ENCODE data around the gene MGMT. TPM values are rescaled to one million over a fixed set of nuclear protein-coding genes. Genes with fewer than 3 reads are reported as not detected.

MGMT gene
- polyA plus RNA-seq, 1 of the 3 experiments (the other 2 are of a cell fraction): 10.8 TPM

DNA sequence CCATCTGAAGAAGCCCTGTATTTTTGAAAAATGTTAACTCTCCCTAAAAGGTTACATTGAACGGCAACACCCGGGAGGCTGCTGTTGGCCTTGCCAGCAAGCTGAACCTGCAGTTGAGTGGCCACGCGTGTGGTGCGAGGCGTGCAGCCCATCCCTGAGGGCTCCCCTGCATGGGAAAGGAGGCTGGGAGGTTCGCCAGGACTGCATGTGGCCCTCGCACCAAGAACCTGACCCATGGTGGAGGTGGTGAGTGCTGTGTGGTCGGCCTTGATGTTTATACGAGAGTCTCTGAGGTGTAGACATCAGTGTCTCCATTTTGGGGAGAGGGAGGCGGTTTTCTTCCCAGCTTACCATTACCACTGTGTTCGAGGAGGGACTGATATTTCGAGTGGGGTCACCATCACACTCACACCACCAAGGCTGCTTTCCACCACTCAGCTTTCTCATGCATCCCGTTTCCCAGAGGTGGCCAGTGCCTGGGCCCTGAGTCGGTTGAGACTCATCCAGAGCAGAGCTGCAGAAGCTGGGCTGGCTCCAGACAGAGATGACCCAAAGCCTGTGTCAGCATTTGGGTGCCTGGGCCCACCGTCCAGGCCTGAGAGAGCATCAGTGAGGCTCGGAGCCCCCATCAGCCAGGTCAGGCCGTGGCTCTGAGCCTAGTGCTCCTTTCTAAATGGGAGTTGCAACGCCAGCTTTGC is 274.4 kb downstream of the MGMT start:
- no peaks in the 10 kb centered on the region for H3F3A ChIP-seq (replicated peaks; ENCODE audit: insufficient read depth)
- ChIA-PET POLR2A (no interaction called here), CTCF (no interaction called here)
- no peak overlapping the region for H3K4me2 ChIP-seq
- H2AFZ ChIP-seq (ENCODE audit: low read depth): no peak overlapping the region
- H3K9me2 ChIP-seq: no peaks in the 10 kb centered on the region
- no peaks in the 10 kb centered on the region for H3K4me1 ChIP-seq (ENCODE audit: control insufficient read depth in 1 of 2, insufficient read depth in 2 of 2, low read depth in 1 of 2, low read length in 1 of 2)
- no peak overlapping the region for H3K27ac ChIP-seq (ENCODE audit: low read depth in 2 of 2, low read length in 1 of 2)
- WGBS (ENCODE audit: low lambda C conversion rate): 63% methylated on average over 17 of the region's 19 CpGs
- H4K20me1 ChIP-seq (ENCODE audit: insufficient read depth): no peaks in the 10 kb centered on the region
- no peak overlapping the region for H3K4me3 ChIP-seq (ENCODE audit: low read depth in 2 of 2, low read length in 1 of 2)
- no peaks in the 10 kb centered on the region for H3K79me2 ChIP-seq (ENCODE audit: insufficient read depth)
- H3K9ac ChIP-seq: no peak overlapping the region
- TF ChIP-seq FOXM1 (IDR thresholded peaks at IDR 0.05; ENCODE audit: low read depth) (no peak), IRF3 (IDR thresholded peaks at IDR 0.05; ENCODE audit: low read depth, low read length) (no peak), FOXJ3 (CRISPR knock-in tag; IDR thresholded peaks at IDR 0.05) (no peak), EP300 (IDR thresholded peaks at IDR 0.05; ENCODE audit: borderline replicate concordance in 1 of 2, low read depth in 1 of 2, low read length in 1 of 2) (no peak), MXI1 (IDR thresholded peaks at IDR 0.05; ENCODE audit: low read depth, low read length) (no peak), RAD21 (IDR thresholded peaks at IDR 0.05; ENCODE audit: low read length) (no peak), GABPA (IDR thresholded peaks at IDR 0.05; ENCODE audit: low read depth) (no peak), USF1 (IDR thresholded peaks at IDR 0.05; ENCODE audit: borderline replicate concordance, low read depth) (no peak), USF2 (IDR thresholded peaks at IDR 0.05; ENCODE audit: borderline replicate concordance, low read depth, low read length) (no peak), ELF1 (IDR thresholded peaks at IDR 0.05) (no peak), YY1 (IDR thresholded peaks at IDR 0.05; ENCODE audit: low read depth) (no peak), SIN3A (IDR thresholded peaks at IDR 0.05; ENCODE audit: borderline replicate concordance, low read depth, low read length) (no peak)
- no peaks in the 10 kb centered on the region for H3K9me3 ChIP-seq
- H3K27me3 ChIP-seq (ENCODE audit: insufficient read depth): no peaks in the 10 kb centered on the region
- DNase-seq: no peak
- H3K36me3 ChIP-seq (replicated peaks in 1 of 2; ENCODE audit: control insufficient read depth in 1 of 2, insufficient read depth in 2 of 2, low read length in 1 of 2): no peaks in the 10 kb centered on the region

- Histone ChIP-seq H3K4me1 (ENCODE audit: control insufficient read depth in 1 of 2, insufficient read depth in 2 of 2, low read depth in 1 of 2, low read length in 1 of 2) (no peaks in the 10 kb centered on the region), H2AFZ (ENCODE audit: low read depth) (no peak overlapping the region), H3K27me3 (ENCODE audit: insufficient read depth) (no peaks in the 10 kb centered on the region), H3K79me2 (ENCODE audit: insufficient read depth) (no peaks in the 10 kb centered on the region), H3K27ac (ENCODE audit: low read depth in 2 of 2, low read length in 1 of 2) (no peak overlapping the region), H3K4me2 (no peak overlapping the region), H3K9me2 (no peaks in the 10 kb centered on the region), H3K9ac (no peak overlapping the region), H3F3A (replicated peaks; ENCODE audit: insufficient read depth) (no peaks in the 10 kb centered on the region), H3K36me3 (replicated peaks in 1 of 2; ENCODE audit: control insufficient read depth in 1 of 2, insufficient read depth in 2 of 2, low read length in 1 of 2) (no peaks in the 10 kb centered on the region), H3K4me3 (ENCODE audit: low read depth in 2 of 2, low read length in 1 of 2) (no peak overlapping the region), H4K20me1 (ENCODE audit: insufficient read depth) (no peaks in the 10 kb centered on the region), H3K9me3 (no peaks in the 10 kb centered on the region; the same call in 1 of the 2 replicates)
- CTCF ChIA-PET: no interaction called here
- no peak for DNase-seq
- 77% methylated on average over 9 of the region's 19 CpGs for WGBS (ENCODE audit: low lambda C conversion rate)
- POLR2A ChIA-PET: no interaction called here
- TF ChIP-seq, protein P1, sequence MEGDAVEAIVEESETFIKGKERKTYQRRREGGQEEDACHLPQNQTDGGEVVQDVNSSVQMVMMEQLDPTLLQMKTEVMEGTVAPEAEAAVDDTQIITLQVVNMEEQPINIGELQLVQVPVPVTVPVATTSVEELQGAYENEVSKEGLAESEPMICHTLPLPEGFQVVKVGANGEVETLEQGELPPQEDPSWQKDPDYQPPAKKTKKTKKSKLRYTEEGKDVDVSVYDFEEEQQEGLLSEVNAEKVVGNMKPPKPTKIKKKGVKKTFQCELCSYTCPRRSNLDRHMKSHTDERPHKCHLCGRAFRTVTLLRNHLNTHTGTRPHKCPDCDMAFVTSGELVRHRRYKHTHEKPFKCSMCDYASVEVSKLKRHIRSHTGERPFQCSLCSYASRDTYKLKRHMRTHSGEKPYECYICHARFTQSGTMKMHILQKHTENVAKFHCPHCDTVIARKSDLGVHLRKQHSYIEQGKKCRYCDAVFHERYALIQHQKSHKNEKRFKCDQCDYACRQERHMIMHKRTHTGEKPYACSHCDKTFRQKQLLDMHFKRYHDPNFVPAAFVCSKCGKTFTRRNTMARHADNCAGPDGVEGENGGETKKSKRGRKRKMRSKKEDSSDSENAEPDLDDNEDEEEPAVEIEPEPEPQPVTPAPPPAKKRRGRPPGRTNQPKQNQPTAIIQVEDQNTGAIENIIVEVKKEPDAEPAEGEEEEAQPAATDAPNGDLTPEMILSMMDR (IDR thresholded peaks at IDR 0.05): no peak
- TF ChIP-seq TCF12 (IDR thresholded peaks at IDR 0.05) (no peak), IRF3 (IDR thresholded peaks at IDR 0.05; ENCODE audit: low read depth, low read length) (no peak), SMC3 (IDR thresholded peaks at IDR 0.05; ENCODE audit: low read depth, low read length) (no peak), MXI1 (IDR thresholded peaks at IDR 0.05; ENCODE audit: low read depth, low read length) (no peak), CHD2 (IDR thresholded peaks at IDR 0.05; ENCODE audit: low read length, partially characterized antibody) (no peak)
Observed at GRCh38 chr10:129741978-129742741, 275.1 kb downstream of the MGMT start.

Data from SK-N-SH (cell line).